HL-60/S4 treated with phorbol 12-myristate 13-acetate at 8.2 ng/mL for 4 days and 3 days (cell line): ENCODE results near the gene IL1RL1.
"Not testable (repeated sequence)": the region's sequence is repeated elsewhere in the genome, so short reads cannot be mapped to it uniquely, and the experiment has no call there.

ENCODE experiments used
- in situ Hi-C: fragments of 300-500 bp; cut with MboI; formaldehyde crosslinking; loops from 2 replicates; pipeline ENCODE4 v1.15.0; 2022; ENCODE audit warnings: low sequenced_read_pairs

IL1RL1 gene

GRCh38 chr2:102291319-102292075 is 19.9 kb upstream of the IL1RL1 start:
- in situ Hi-C loops: no loop called here

DNA sequence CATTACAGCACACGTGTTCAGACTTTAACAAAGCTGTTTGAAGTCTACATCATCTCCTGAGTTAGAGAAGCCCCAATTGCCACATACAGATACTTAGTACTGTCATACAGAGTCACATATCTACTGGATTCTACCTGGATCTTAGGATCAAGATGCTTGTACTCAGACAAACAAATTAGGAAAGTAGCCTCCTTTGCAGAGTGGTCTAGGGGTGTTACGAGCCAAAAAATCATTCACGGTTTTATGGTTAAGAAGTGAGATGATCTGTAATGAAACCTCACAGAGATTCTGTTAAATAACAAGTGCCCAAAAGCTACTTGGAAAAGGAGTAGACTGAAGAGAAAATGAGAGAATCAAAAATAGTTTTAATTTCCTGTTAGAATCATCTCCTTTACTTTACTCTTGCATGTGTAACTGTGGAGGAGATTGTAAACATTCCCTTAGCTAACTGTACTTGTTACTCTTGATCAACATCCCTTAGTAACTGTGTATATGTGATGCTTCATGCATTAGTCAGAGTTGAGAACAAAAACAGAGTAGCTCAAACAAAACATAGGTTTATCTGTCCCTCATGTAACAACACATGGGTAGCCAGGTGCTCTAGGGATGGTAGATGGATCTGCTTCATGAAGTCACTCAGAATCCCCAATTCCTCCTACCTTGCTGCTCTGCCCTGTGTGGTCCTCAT is 16.4 kb upstream of the IL1RL1 start:
- in situ Hi-C loops: no loop called here

- in situ Hi-C loops: no loop called here
Observed at GRCh38 chr2:102295566-102295965, 15.8 kb upstream of the IL1RL1 start.

- in situ Hi-C loops: no loop called here
Observed at GRCh38 chr2:102296449-102296848, 14.9 kb upstream of the IL1RL1 start.

DNA sequence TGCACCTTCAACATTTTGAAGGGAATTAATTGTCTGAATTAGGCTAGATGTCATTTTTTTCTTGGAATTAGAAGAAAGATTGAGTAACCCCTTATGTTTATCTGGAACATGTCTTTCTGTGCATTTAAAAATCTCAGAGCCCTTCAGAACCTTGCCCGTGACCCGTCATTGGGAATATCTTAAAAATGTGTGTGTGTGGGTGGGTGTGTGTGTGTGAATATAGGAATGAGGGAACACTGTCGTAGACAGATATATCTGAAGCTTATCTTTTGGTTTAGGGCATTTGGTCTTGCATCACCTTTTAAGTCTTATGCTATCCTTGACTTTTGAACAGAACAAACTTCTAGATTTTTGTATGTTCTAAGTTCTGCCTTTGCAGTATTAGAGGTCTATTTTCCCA is 13.5 kb upstream of the IL1RL1 start:
- in situ Hi-C loops: no loop called here

- in situ Hi-C loops: no loop called here
Observed at GRCh38 chr2:102301867-102302362, 9.4 kb upstream of the IL1RL1 start.

DNA sequence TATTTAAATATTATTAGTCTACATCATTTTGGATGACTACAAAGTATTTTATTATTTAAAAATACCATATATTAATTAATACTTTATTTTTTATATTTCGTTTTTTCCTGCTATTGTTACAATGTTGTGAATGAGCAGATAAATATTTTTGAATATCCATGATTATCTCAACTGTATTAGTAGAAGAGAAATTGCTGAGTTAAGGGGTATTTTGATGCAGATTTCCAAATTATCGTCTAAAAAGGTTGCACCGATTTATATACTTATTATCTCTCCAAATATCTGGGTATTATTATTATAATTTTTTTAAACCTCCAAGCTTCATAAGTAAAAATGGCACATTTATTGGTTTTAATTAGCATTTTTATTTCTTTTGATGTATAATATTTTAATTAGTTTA is 8.9 kb upstream of the IL1RL1 start:
- in situ Hi-C loops: no loop called here

DNA sequence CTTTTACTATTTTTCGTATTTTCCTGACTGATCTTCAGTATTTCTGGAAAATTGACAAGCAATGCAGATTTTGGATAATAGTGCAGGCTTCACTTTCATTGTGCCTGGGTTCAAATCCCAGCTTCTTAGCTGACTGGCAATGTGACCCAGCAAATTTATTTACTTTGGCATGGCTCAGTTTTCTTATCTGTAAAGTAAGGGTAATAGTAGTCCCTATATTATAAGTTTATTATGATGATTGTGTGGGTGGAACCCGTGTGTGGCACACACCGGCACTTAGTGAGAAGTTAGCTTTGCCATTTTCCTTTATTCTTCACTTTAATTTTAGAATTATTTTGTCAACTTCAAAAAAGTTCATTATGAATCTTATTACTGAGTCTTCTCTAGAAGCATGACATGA is 7.8 kb upstream of the IL1RL1 start:
- in situ Hi-C loops: no loop called here

GRCh38 chr2:102304268-102304667 is 7.1 kb upstream of the IL1RL1 start:
- in situ Hi-C loops: no loop called here

- in situ Hi-C loops: no loop called here
Observed at GRCh38 chr2:102304711-102305611, 6.4 kb upstream of the IL1RL1 start.

DNA sequence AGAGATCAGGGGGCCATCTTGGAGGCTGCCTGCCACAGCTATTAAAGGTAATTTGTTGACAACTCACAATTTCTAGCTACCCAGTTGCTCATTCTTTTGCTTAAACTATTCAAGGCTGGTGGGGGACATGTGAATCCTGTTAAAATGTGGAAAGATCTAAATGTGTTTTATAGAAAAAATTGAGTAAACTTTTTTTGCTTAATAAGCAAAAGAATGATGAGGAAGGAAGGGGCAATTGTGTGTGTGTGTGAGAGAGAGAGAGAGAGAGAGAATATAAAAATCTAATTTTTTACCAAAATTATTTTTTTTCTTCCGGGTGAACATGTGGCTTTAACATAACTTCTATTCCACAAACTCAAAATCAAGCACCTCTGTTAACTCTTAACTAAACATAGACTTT is 5.2 kb upstream of the IL1RL1 start:
- in situ Hi-C loops: no loop called here

DNA sequence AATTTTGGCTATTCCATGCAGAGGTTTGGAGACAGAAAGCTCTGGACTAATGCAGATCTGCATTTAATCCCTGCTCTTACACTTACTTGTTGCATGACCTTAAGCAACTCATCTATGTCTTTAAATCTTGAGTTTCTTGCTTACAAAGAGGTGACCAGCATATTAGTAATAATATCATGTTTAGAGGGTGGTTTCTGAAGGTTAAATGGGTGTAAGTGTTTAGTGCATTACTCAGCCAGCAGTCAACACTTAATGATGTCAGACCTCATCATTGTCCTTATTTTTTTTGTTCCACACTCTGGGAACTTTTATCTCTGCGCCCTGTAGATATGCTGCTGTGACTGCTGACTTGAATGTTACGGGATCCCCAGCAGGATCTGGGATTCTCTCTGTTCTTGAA is 1.7 kb downstream of the IL1RL1 start:
- in situ Hi-C loops: no loop called here

DNA sequence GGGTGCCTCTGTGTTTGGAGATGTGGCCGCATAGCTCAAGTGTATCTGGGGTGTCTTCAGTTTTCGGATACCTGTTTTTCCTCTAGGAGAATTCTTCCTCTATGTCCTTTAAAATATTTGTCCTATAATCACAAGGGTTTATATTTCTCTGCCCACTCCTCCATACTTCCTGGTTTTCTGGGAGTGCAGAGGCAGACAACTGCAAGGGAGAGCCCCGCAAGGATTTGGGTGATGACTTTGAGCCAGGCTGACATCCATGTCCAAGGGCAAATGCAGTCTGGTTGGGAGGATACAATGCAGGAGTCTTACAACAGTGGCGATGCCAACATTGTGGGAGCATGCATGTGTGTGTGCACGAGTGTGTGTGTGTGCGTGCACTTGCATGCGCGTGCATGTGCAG is 2.1 kb downstream of the IL1RL1 start:
- in situ Hi-C loops: no loop called here

DNA sequence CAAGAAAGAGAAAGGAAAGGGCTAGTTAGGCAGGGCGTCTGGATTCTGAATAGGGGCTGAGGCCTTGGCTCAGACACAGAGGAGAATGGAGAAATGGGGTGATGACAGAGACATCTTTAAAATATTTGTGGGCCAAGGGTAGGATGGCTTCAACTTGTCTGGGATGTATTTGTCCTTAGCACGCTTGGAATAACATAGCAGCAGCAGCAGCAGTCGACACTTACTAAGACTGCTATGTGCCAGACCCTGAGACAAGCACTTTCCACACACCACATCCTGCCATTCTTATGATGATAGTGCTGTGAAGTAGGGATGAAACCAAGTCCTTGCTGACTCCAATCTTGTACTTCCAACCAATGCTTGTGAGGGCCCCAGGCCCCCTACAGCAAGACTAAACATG is 2.6 kb downstream of the IL1RL1 start:
- in situ Hi-C loops: no loop called here

GRCh38 chr2:102315921-102316320 is 4.6 kb downstream of the IL1RL1 start:
- in situ Hi-C loops: no loop called here

- in situ Hi-C loops: no loop called here
Observed at GRCh38 chr2:102317715-102318114, 6.4 kb downstream of the IL1RL1 start.

DNA sequence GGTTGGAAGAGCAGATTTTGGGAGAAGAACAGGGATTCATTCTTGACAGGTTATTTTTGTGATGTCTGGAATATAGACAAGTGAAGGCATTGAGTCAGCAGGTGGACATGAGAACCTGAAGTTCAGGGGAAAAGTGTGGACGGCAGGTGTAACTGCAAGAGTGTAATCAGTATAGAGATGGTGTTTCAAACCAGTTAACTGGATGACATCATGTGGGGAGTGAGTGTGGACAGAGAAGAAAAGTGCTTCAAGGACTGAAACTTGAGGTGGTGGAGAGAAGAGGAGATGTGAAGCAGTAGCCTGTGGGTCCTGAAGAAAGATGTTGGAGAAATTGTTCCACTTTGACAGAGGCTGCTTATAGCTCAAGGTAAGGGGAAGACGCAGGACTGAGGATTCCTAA is 7.1 kb downstream of the IL1RL1 start:
- in situ Hi-C loops: no loop called here

DNA sequence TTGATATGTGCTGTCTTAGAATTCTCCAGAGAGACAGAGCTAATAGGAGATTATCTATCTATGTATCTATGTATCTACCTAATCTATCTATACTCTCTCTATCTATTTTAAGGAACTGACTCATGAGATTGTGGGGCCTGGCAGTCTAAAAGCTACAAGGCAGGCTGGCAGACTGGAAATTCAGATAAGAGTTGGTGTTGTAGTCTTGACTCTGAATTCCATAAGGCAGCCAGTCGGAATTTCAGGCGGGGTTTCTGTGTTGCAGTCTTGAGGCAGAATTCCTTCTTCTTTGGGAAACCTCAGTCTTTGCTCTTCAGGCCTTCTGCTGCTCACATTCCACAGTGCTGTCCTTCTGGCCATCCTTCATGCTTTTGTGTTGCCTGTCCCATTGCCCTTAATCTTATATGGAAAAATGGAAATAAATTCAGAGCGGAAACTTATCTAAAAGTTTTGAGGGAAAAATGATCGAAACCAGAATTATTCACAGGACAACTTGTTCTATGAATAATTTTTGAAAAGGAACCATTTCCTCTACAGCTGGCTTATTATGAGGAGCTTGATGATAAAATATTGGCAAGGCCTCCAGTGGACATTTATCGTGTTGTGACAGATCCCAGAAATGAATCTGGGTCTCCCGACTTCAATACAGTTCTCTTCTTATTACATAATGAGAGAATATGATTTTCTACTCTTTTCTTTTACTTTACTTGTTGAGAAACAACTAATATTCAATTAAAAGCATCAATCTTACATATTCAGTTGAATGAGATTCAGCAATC is 10.8 kb downstream of the IL1RL1 start:
- in situ Hi-C loops: no loop called here

DNA sequence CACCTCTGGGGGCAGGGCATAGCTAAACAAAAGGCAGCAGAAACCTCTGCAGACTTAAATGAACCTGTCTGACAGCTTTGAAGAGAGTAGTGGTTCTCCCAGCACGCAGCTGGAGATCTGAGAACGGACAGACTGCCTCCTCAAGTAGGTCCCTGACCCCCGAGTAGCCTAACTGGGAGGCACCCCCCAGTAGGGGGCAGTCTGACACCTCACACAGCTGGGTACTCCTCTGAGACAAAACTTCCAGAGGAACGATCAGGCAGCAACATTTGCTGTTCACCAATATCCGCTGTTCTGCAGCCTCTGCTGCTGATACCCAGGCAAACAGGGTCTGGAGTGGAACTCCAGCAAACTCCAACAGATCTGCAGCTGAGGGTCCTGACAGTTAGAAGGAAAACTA is 13.6 kb downstream of the IL1RL1 start:
- in situ Hi-C loops: not testable (repeated sequence)

GRCh38 chr2:102331311-102331980 is 20.1 kb downstream of the IL1RL1 start:
- in situ Hi-C loops: no loop called here
